Umbilical cord (tissue), 2 donors: ENCODE data around the gene TEX29. TPM values are rescaled to one million over a fixed set of nuclear protein-coding genes. Genes with fewer than 3 reads are reported as not detected.

Source experiments
- DNase-seq: peaks from one replicate; pipeline ENCODE4 v3.0.0-alpha.2; 2015; ENCODE audit warnings: low spot score
- total RNA-seq: library from RNA; depleted of rRNA; stranded (reverse); fragments of >200 nt; gene quantifications from one replicate; pipeline ENCODE4 v1.2.3, GENCODE V29; 2014; ENCODE audit warnings: low replicate concordance; ENCODE audit not compliant: insufficient read depth

The TEX29 gene
- not detected for total RNA-seq

DNA sequence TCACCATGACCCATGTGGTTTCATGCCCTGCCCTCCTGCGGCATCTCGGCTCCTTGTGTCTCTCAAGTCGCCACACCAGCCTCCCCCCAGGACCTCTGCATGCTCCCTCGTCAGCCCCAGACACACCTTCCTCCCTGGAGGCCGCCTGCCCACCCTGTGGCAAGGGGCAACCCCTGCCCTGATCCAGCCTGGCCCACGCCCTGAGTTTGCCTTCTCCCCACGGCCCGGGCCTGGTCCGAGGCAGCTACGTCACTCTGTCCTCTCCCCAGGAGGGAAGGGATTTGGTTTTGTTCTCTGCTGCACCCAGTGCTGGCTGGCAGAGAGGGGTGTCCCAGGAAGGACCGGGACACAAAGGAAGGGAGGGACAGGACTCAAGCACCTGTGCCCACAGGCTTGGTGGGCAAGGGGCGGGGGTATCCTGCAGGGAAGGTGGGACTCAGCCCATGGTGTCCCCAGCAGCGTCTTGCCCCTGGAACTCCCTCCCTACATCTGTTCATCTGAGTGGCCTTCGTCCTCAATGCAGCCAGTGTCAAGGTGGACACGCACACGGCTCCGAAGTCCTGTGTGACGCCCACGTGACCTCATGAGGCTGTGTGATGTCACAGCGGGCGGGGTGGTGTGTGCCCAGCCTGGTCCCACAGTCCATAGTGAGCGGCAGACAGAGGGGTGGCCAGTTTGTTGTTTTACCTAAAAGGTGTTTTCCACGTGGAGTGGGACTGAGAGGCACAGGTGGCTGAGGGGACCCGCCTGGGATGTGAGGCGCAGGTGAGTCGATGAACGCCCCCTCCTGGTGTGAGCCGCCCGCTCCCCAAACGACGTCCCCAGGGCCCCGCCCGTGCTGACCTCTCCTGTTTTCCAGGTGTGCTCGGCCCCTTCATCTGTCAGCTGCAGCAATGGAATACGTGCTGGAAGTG, at the start of gene TEX29:
Gene TEX29 (plus strand): TSS at position 645 of the 914 bp plus-strand sequence. CDS start 249 bp downstream, at position 894.
- DNase-seq, result no peak

DNA sequence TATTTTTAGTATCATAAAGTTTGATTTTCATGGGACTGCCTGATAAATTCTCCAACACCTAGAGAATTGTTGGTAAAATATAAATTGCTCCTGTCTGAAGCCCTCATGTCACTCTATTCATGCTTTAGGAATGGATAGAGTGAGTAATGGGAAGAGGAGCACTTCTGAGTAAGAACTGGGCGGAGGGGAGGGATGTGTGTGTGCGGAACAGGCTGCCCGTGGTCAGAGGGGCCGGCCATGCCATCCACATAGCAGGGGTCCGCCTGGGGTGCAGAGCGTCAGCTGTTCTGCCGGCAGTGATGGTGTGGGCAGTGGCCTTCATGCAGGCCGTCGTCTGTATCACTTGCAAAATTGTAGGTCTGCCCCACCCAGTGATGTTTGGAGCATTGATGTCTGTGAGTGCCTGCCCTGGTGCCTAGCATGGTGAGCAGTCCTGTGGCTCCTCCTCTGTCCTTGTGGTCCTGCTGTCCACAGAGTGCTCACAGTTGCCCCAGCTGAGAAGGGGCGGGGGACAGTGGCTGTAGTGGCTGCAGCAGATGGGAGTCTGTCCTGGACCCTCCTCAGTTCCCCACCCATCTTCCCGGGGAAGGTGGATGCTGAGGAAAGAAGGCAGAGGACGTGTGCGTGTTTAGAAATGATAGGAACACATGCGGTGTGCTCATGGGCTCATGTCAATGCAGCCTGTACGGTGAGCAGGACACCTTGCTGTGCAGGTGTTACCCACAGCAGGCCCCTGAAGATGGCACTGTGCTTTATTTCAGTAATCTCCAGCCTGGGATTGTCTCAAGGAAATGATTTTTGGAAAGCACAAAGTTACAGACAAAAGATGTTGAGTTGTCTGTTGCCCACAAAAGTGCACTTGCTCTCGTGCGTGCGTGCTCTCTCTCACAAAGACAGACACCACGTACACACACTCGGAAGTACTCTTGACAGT, 49.4 kb upstream of the TEX29 start:
- DNase-seq, result no peak

DNA sequence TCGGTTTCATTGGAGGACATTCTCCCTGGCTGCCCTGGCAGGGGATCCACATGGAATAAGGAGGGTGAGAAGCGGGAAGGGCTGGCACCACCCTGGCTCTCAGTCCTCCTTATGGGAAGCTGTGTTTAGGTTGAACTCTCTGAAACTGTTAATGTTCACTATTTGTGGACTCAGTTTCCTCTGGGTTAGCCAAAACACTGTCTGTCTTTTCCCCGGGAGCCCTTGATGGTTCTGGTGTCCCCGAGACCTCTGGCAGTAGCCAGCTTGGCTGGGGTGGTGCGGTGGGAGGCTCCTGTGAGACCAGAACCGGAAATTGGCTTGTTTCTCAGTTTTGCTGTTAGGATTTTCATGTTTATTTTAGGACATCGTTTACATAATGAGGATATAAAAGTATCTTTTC, 48.3 kb upstream of the TEX29 start:
- DNase-seq, result no peak

DNA sequence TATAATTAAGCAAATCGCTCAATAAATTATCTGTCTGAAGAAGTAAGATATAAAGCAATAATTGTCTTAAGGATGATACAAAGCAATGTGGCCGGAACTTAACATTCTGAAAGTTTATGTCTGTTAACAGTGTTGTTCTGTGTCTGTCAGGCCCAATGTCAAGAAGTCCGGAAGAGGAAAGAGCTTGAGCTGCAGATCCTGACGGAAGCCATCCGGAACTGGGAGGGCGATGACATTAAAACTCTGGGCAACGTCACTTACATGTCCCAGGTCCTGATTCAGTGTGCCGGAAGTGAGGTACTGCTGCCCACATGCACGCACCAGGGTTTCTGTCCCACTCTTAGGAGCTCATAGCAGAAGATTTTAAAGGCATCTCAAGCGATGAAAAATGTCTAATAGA, 45.1 kb upstream of the TEX29 start:
- DNase-seq, result no peak

DNA sequence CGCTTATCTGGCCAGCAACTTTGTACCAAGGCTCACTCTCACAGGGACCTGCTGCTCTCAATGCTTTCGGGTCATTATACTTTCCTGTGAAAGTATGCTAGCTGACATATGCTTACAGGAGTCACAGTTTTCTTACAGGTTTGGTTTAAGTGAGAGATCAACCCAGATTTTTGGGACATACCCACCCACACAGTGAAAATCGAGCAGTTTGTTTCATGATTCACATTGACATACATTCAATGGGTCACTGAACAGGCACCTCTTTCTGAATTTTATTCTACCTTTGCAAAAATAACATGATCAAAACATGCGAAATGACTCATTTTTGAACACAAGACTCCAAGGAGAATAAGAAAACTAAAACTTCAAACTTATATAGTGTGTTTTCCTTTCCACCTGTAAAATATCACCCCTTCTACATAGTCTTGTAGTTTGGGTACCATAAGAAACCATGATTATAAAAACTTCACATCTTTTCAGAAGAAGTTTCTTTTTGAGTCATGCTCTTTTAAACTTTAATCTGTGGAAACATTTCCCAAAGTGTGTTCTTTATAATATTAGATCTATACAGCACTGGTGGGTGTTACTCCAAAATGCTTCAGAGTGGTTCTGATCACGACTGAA, 44.3 kb upstream of the TEX29 start:
- no peak for DNase-seq

DNA sequence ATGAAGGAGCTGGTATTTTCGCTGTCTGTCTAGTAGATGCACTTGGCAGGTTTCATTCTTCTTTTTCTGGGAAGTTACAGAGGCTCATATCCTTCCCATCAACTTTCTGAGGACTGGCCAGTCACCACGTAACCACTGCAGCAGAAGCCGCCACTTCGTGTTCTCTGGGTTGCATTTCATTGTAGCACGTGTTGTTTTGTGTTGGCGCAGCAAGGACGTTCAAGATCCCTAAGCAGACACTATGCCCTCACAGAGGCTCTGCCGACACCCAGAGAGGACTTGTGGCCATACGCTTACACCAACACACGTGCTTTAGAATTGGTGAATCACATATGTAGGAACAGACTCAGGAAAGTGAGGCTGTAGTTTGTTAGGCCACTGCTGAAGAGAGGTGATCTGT, 42.2 kb upstream of the TEX29 start:
- no peak for DNase-seq

DNA sequence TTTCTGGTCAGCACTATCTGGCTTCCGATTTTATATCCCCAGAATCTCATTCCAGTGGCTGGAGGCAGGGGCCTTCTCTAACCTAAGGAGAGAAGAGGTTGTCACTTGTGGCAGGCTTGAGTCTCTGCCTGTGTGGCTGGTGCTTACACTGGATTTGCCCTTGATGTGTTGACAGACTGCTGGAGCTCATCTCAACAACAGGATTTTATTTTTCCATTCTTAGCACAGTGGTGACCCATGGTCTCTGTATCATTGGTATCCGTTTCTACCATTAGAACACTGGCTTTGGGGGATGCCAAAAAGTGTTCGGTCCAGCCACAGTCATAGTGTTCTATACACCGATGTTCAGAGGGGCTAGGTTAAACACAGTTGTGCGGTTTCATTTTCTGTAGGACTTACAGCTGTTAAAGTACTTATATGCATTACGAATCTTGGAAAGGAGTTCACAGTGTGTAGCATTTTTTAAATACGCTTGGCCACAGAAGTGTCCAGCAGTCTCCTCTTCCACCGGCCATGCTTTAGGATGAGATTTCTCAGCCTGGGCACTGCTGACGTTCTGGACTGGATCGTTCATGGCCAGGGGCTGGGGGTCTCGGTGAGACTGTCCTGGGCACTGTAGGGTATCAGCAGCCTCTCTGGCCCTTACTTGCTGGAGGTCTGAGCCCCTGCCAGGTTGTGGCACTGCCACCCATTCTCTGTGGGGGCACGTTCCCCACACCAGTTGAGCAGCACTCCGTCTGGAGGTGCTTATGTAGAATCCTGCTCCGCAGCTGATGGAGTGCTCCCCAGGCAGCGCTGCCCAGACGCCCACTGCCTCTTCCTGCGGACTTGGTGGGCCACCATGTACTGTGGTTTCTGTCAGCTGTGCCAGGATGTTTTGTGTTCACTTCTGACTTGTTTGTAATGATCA, 41.4 kb upstream of the TEX29 start:
- DNase-seq, result no peak

DNA sequence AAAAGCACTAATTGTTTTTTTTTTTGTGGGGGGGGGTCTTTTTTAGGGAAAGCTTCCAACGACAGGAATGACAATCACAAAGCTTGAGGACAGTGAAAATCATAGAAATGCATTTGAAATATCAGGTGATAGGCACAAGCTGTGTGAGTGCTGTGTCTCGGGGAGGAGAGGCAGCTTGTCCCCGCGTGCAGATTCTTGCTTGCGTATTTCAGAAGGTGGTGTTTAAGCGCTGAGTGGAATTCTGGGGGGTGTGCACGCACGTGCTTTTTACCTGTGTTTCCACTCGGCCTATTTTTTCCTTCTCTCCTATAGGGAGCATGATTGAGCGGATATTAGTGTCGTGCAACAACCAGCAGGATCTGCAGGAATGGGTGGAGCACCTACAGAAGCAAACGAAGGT, 40.2 kb upstream of the TEX29 start:
- DNase-seq, result no peak

DNA sequence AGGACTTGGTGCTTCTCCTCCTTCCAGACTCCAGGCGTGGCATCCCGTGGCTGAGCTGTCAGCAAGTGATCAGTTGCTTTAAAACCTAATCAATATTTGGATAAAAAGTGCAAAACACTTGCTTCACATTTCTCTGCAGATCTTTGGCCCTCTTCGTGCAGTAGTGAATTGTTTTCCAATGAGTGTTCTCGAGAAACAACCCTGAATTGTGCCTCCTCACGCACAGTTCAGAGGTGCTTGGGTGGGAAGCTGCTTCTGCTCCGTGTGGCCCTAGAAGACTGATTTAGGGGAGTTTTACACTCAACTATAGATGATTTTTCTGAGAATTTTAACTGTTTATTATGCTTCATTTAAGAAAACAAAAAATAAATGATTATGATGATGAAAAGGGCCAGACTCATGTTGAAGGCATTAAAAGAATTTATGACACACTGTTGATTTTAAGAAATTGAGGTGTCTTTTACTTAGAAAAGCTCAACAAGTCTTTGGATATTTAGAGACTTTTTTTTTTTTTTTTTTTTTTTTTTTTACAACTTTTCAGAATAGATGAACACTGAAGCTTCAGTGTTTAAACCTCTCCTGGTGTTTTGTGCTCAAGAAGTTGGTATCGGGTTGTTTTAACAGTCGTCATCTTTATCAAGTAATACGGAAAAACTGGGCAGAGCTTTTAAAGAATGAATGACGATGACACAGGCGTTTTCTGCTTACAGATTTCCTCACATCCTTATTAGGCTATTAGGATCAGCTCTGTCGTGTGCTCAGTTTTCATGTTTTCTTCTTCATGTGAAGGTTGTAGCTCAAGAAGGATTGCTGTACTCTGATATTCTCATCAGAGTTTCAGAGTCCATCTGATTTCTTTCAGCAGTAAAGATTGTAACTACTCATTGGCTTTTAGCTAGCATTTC, 39.5 kb upstream of the TEX29 start:
- peak; percentile 61 for DNase-seq

DNA sequence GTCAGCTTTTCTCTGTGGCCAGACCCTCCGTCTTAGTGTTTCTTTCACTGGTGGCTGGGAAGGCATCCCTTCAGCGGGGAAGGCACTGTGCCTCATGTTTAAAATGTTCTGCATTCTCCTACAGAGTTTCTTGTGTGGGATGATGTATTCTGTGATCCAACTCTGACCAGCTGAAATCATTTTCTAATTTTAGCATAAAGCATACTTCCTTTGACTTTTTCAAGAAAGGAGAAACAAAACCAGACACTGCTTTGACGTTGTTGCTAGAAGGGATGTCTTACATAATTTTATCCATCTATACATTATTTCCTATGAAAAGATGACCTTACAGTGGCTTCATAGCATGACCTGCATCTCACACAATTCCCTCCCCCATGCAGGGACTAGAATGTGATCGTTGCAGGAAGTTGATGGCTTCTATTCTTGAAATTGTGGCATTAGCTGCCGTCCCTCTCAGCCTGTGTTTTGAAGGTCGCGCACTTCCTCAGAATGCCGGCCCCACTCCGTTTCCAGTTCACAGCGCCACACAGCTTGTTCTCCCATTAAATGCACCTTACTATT, 38.6 kb upstream of the TEX29 start:
- peak; percentile 86 for DNase-seq

DNA sequence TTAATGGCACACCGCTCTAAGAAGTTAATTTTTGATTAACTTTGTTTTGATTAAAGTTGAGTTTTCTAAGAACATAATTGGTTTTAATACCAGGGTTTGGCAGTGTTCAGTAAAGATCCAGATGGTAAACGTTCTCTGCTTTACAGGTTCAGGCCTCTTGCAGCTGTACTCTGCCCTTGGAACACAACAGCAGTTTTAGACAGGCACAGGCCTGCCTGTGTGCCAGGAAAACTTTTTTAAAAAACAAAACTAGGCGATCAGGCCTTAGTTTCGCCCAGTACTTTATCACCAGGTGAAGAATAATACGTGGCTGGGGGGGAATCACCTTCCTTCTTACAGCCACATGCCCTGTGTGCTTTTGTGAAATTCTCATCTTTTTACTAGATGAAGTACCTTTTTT, 38.0 kb upstream of the TEX29 start:
- peak; percentile 38 for DNase-seq

DNA sequence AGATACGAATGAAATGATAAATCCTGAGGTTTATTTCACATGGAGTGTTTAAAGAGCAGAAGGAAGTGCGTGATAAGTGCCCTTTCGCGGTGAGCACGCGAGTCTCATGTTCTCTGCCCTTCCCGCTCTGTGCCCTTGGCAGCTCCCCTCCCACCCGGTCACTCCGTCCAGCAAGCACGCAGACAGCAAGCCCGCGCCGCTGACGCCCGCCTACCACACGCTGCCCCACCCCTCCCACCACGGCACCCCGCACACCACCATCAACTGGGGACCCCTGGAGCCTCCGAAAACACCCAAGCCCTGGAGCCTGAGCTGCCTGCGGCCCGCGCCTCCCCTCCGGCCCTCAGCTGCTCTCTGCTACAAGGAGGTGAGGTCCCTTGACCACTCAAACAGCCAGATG, 37.4 kb upstream of the TEX29 start:
- no peak for DNase-seq

DNA sequence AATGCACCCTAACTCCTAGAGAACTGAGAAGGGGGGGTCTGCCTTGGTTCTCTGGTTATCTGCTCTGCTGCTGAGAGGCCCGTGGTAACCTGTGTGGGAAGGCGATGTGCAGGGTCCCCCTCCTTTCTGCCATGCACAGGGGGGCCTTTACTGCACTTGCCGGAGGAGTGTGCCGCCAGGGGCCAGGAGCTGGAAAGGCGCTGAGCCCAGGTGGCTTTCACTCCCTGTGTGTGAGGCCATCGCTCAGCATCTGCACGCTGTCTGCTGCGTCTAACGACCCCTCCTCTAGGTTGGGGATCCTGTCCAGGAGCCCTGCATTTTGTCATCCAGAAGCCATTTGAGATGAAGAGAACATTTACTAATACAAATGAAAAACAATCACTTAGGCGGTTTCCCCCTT, 37.0 kb upstream of the TEX29 start:
- no peak for DNase-seq

DNA sequence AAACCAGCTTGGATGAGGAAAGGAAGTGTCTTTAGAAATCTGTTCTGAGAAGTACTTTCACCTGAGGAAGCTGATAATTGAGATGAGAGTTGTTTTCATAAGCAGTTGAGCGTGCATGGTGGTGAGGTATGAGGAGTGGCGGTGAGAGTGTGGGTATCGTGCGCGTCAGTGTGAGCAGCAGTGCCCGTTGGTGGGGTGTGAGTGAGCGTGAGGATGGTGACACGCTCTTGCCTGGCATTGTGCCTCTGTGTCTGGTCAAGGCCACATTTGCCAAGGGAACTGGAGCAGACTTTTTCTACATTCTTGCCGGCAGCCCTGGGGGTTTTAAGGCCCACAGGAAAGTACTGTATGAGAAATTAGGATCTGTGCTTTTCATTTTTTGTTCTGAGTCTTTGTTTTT, 36.5 kb upstream of the TEX29 start:
- no peak for DNase-seq

DNA sequence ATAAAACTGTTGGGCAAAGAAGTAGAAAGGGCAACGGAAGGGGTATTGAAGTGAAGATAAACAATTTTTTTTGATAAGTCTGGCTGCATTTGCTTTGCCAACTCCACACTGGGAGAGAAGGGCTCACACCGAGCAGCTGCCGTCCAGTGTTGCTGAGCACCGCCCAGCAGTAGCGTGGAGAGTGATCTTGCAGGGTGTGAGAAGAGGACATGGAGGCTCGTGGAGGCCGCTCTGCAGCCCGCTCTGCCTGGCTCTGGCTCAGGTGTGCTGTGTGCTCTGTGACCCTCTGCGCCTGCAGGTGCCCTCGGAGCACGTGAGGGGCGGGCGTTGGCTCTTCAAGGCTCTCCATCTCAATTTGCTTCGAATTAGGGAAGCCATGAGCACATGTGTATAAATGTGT, 35.9 kb upstream of the TEX29 start:
- no peak for DNase-seq

DNA sequence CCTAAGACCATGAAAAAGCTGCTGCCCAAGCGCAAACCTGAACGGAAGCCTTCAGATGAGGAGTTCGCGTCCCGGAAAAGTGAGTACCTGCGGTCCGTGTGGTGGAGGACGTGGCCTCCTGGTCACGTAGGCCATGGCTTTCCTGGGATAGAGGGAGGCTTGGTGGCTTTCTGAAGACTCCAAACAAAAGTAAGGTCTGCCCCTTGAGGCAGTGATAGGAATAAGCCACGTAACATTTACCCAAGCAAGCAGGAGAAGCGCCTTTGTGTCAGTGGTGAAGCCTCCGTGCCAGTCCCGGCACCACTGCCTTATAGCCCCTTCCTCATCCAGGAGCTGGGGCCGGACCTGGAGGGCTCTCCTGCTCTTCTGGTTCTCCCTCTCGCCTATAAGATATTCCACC, 34.3 kb upstream of the TEX29 start:
- no peak for DNase-seq

DNA sequence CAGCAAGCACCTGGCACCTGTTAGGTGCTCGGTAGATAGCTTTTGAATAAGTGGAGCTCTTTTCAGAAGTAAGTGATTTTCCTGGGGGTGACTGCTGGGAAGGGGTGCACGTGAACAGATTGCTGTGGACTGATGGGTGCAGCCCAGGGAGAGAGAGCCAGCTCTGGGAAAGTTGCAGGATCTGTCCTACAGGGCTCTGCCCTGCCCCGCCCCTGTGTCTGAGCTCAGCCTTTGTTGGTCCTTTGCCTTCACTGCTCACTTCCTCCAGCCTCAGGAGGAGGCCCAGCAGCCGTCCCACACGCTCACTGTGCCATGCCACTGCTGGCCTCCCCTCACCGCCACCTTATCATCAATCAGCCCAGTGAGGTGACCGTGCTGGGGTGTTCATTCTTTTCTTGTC, 33.7 kb upstream of the TEX29 start:
- DNase-seq, result no peak

DNA sequence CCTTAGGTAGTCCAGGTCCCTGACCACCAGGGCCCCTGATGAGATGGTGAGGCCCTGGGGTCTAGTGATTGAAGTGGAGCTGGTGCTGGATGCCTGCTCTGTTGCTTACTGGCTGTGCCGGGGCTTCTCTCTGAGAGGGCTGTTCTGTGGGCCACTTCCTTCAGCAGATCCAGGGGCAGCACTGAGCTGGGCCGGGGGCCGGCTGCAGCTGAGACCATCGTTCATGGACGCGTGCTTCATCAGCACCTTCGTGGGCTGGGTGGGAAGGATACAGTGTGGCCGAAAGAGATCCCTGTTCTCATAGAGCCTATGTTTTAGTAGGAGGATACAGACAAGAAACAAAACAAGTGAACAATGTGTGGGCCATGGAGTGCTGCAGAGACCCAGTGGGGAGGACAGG, 33.2 kb upstream of the TEX29 start:
- no peak for DNase-seq

DNA sequence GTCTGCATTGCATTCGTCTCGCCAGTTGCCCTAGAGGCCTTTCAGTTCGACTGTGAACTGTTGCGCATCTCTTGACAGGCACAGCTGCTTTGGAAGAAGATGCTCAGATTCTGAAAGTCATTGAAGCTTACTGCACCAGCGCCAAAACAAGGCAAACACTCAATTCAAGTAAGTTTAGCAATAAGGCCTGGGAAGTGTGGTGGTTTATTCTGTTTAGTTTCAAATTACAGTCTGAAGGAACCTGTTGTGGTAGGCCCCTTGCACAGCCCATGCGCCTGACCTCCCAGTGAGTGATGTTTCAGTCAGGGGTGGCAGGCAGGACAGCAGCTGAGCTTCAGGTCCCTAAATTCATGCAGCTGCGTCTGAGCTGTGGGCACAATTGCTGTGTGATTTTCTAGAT, 32.2 kb upstream of the TEX29 start:
- DNase-seq, result no peak

DNA sequence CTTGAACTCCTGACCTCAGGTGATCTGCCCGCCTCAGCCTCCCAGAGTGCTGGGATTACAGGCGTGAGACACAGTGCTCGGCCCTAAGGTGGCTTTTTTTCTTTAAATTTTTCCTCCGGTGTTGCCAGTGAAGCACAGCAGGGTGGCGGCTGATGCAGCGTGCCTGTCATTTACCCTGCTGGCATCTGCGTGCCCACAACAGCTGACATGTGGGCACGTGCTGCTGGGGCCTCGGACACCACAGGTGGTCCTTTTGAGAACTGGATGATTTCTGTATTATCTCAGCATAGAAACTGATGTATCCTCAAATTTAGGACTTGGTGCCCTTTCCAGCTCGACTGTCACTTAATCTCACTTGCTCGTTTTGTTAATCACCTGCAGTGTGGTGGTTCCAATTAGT, 31.2 kb upstream of the TEX29 start:
- DNase-seq, result no peak
